Cardiac muscle cell (in vitro differentiated cells and primary cell): ENCODE measurements around the gene TRPM6. TPM values are rescaled to one million over a fixed set of nuclear protein-coding genes. Genes with fewer than 3 reads are reported as not detected.

Experiments
- DNase-seq, 2 donors: peaks; one replicate each; pipeline versions ENCODE4 v3.0.0 to v3.0.0-alpha.2; 2010 to 2017; ENCODE audit warnings: low read depth in 1 of 2, low spot score in 1 of 2
- H3K27ac ChIP-seq: fragments of 200-600 bp; sonication (generic); 2 replicates; pipeline ENCODE4 v1.5.1; 2016
- H3K27me3 ChIP-seq: fragments of 200-600 bp; sonication (generic); 2 replicates; pipeline ENCODE4 v1.6.0; 2016; ENCODE audit warnings: control low read depth
- H3K36me3 ChIP-seq: fragments of 200-600 bp; sonication (generic); 2 replicates; pipeline ENCODE4 v1.5.1; 2016; ENCODE audit warnings: control low read depth
- H3K4me1 ChIP-seq: fragments of 200-600 bp; sonication (generic); 2 replicates; pipeline ENCODE4 v1.8.1; 2017; ENCODE audit warnings: low read depth, mild to moderate bottlenecking, mixed run types
- H3K4me3 ChIP-seq: fragments of 200-600 bp; sonication (generic); 2 replicates; pipeline ENCODE4 v1.5.1; 2016; ENCODE audit warnings: mild to moderate bottlenecking
- H3K9me3 ChIP-seq: fragments of 200-600 bp; sonication (generic); 2 replicates; pipeline ENCODE4 v1.5.1; 2017; ENCODE audit warnings: low read depth, mild to moderate bottlenecking, control low read depth
- CTCF ChIP-seq: IDR thresholded peaks from 2 replicates; pipeline ENCODE4 v1.5.1; 2012; ENCODE audit warnings: low read depth, mild to moderate bottlenecking, low read length
- polyA plus RNA-seq: library from polyadenylated mRNA; unstranded; fragments of >200 nt; fragmentation: Nextera tagmentation; extraction: Ambion mirVana; gene quantifications from 2 replicates; pipeline ENCODE4 v1.2.1, GENCODE V29; 2016
- total RNA-seq: library from RNA; depleted of rRNA; stranded (reverse); fragments of >200 nt; gene quantifications from 2 replicates; pipeline ENCODE4 v1.2.3, GENCODE V29; 2016

Gene TRPM6, protein sequence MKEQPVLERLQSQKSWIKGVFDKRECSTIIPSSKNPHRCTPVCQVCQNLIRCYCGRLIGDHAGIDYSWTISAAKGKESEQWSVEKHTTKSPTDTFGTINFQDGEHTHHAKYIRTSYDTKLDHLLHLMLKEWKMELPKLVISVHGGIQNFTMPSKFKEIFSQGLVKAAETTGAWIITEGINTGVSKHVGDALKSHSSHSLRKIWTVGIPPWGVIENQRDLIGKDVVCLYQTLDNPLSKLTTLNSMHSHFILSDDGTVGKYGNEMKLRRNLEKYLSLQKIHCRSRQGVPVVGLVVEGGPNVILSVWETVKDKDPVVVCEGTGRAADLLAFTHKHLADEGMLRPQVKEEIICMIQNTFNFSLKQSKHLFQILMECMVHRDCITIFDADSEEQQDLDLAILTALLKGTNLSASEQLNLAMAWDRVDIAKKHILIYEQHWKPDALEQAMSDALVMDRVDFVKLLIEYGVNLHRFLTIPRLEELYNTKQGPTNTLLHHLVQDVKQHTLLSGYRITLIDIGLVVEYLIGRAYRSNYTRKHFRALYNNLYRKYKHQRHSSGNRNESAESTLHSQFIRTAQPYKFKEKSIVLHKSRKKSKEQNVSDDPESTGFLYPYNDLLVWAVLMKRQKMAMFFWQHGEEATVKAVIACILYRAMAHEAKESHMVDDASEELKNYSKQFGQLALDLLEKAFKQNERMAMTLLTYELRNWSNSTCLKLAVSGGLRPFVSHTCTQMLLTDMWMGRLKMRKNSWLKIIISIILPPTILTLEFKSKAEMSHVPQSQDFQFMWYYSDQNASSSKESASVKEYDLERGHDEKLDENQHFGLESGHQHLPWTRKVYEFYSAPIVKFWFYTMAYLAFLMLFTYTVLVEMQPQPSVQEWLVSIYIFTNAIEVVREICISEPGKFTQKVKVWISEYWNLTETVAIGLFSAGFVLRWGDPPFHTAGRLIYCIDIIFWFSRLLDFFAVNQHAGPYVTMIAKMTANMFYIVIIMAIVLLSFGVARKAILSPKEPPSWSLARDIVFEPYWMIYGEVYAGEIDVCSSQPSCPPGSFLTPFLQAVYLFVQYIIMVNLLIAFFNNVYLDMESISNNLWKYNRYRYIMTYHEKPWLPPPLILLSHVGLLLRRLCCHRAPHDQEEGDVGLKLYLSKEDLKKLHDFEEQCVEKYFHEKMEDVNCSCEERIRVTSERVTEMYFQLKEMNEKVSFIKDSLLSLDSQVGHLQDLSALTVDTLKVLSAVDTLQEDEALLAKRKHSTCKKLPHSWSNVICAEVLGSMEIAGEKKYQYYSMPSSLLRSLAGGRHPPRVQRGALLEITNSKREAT (N-terminal part only)
- 0.06 and 0.07 TPM in 2 replicates for total RNA-seq
- polyA plus RNA-seq, result 0.61 TPM in 1 of 2 replicates, not detected in the other

DNA sequence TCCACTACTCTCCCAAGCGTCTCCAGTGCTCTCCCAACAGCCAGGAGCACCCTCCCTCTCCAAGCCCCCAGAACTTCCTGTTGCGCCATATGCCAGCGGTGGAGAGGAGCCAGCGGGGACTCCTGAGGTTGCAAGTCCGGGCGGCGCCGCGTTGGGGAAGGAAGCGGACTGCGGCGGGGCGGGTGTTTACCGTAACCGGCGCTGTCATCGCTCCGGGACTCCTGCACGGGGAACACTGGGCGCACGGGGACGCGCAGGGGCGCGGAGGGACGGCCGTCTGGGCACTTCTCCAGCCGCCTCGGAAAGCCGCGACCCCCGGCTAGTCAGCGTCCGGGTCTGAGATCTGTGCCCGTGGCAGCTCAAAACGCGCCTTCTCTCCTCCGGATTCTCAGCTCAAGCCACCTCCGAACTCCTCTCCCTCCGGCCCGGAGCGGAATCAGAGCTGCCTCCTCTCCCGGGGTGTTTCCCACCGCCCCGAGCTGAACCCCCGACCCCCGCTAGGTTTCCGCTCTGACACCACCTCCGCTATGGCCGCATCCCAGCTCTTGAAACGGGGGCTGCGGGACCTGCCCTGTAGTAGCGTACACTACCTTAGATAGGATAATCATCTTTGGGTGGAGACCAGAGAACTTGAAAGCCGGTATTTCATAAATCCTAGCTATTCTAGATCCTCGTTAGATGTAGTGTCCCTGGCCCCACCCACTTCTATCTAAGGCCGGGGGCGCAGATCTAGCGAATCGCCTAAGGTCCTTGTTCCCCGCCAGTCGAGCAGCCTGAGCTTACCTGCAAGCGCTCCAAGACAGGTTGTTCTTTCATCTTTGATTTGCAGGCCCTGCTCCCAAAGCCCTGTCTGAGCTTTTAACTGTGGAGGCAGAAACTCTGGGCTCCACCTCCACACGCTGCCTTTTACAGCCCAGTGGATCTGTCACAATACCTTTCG lies at the start of gene TRPM6:
Gene TRPM6 (minus strand): TSS at position 881 of the 940 bp plus-strand sequence. CDS start 65 bp downstream, at position 816.
- Histone ChIP-seq H3K9me3 (no peaks in the 10 kb centered on the region), H3K4me1 (peaks cover 3% of the 10 kb centered on the region), H3K4me3 (peak within 1 kb of the TSS; percentile 73), H3K27me3 (no peaks in the 10 kb centered on the region), H3K27ac (no peak within 1 kb of the TSS), H3K36me3 (no peaks in the 10 kb centered on the region)
- TF ChIP-seq CTCF, result no peak
- DNase-seq, result peak; percentile 74 to 91

- H3K4me1 ChIP-seq, result no peaks in the 10 kb centered on the region
- no peak for TF ChIP-seq CTCF
- H3K27ac ChIP-seq, result no peak overlapping the region
- H3K9me3 ChIP-seq, result no peaks in the 10 kb centered on the region
- no peaks in the 10 kb centered on the region for H3K36me3 ChIP-seq
- no peak overlapping the region for H3K4me3 ChIP-seq
- H3K27me3 ChIP-seq, result no peaks in the 10 kb centered on the region
- DNase-seq, result no peak
These were observed 47.3 kb upstream of the TRPM6 start for GRCh38 chr9:74935008-74935407.

- no peak for TF ChIP-seq CTCF
- Histone ChIP-seq H3K9me3 (no peaks in the 10 kb centered on the region), H3K4me3 (no peak overlapping the region), H3K27me3 (no peaks in the 10 kb centered on the region), H3K27ac (no peak overlapping the region), H3K4me1 (no peaks in the 10 kb centered on the region), H3K36me3 (no peaks in the 10 kb centered on the region)
- DNase-seq, result no peak
These were observed 34.0 kb upstream of the TRPM6 start for GRCh38 chr9:74921737-74922136.

- Histone ChIP-seq H3K27ac (no peak overlapping the region), H3K4me1 (no peaks in the 10 kb centered on the region), H3K4me3 (no peak overlapping the region), H3K36me3 (no peaks in the 10 kb centered on the region), H3K9me3 (no peaks in the 10 kb centered on the region), H3K27me3 (no peaks in the 10 kb centered on the region)
- DNase-seq, result no peak
- no peak for TF ChIP-seq CTCF
These were observed 33.4 kb upstream of the TRPM6 start for GRCh38 chr9:74920944-74921626.
